Neural crest cell (in vitro differentiated cells): Measurements from ENCODE around the gene GREB1L. TPM values are rescaled to one million over a fixed set of nuclear protein-coding genes. Genes with fewer than 3 reads are reported as not detected.
"Not testable (repeated sequence)": the region's sequence is repeated elsewhere in the genome, so short reads cannot be mapped to it uniquely, and the experiment has no call there.

Experiments used
- DNase-seq: peaks from one replicate; pipeline ENCODE4 v3.0.0; 2021; ENCODE audit warnings: low read depth, mixed read lengths, low spot score
- H3K27ac Mint-ChIP-seq: one replicate; pipeline ENCODE4 v1.8.0; 2021; ENCODE audit warnings: mild to moderate bottlenecking, mixed read lengths; ENCODE audit not compliant: unreplicated experiment
- H3K27me3 Mint-ChIP-seq: 2 replicates; pipeline ENCODE4 v1.8.0; 2021; ENCODE audit warnings: low read depth, mild to moderate bottlenecking, mixed read lengths
- H3K36me3 Mint-ChIP-seq: 2 replicates; pipeline ENCODE4 v1.8.0; 2021; ENCODE audit warnings: low read depth, mild to moderate bottlenecking, mixed read lengths
- H3K4me1 Mint-ChIP-seq: 2 replicates; pipeline ENCODE4 v1.8.0; 2021; ENCODE audit warnings: mixed read lengths
- H3K4me3 Mint-ChIP-seq: one replicate; pipeline ENCODE4 v1.8.0; 2021; ENCODE audit warnings: mild to moderate bottlenecking, mixed read lengths
- H3K9me3 Mint-ChIP-seq: 2 replicates; pipeline ENCODE4 v1.8.0; 2021; ENCODE audit warnings: mixed read lengths
- CTCF ChIP-seq: fragments of 200-600 bp; sonication (generic); conservative IDR thresholded peaks from 2 replicates; pipeline ENCODE4 v1.5.0; 2021; ENCODE audit warnings: antibody characterized with exemption, mild to moderate bottlenecking
- total RNA-seq: library from RNA; stranded (reverse); gene quantifications from 2 replicates; pipeline ENCODE4 v1.2.1, GENCODE V29; 2021

GREB1L gene
- total RNA-seq, 1 donor from 2014 or later, result 80.5 TPM

- no peaks in the 10 kb centered on the region for H3K27me3 Mint-ChIP-seq
These were observed 63.6 kb downstream of the GREB1L start for GRCh38 chr18:21305621-21306020.

DNA sequence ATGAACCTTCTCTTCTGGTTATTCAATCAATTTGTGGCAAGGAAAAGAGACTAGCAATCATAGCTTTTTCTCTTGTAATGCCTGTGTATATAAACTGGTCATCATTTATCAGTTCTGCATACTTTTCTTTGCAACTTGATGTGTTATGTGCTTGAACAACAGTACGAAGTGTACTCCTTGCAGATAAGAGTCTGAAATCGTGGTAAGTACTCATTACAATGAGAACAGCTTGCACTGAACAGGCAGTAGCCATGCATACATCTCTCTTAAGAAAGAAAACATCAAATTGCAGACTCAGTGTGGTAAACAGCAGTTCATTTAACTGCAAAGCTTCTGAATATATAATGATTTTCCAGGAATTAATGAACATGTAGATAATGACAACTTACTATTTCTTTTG lies 64.3 kb downstream of the GREB1L start:
- H3K27me3 Mint-ChIP-seq, result no peaks in the 10 kb centered on the region
- no peak for DNase-seq
- H3K27ac Mint-ChIP-seq, result no peak overlapping the region
- no peak overlapping the region for H3K4me3 Mint-ChIP-seq
- no peaks in the 10 kb centered on the region for H3K9me3 Mint-ChIP-seq
- H3K4me1 Mint-ChIP-seq, result peaks cover 93% of the 10 kb centered on the region
- H3K36me3 Mint-ChIP-seq, result peaks cover 3% of the 10 kb centered on the region
- no peak for TF ChIP-seq CTCF

More at GRCh38 chr18:21305621-21306020, 63.6 kb downstream of the GREB1L start:
- Mint-ChIP-seq H3K9me3 (no peaks in the 10 kb centered on the region), H3K27ac (no peak overlapping the region), H3K4me3 (no peak overlapping the region), H3K4me1 (peaks cover 92% of the 10 kb centered on the region), H3K36me3 (peaks cover 3% of the 10 kb centered on the region)
- no peak for TF ChIP-seq CTCF
- no peak for DNase-seq

DNA sequence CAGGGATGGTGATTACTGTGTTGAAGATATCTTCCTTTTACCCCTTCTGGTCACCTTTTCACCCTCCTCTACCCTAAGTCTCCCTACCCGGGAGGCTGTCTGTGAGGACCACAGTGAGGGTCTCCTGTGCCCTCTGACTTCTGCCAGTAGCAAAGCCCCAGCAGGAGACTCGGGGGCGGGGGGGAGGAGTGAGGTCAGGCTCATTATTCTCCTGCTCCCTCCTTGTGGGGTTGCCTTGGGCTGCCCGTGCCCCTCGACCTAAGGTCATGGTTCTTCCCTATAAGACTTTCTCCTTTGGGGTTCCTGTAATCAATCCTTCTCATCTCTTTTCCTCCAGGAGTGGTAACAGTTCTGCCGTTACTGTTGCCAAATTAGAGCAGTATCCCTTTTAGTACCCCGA lies 65.5 kb downstream of the GREB1L start:
- Mint-ChIP-seq H3K4me1 (peaks cover 83% of the 10 kb centered on the region), H3K36me3 (peaks cover 3% of the 10 kb centered on the region), H3K9me3 (no peaks in the 10 kb centered on the region), H3K27me3 (no peaks in the 10 kb centered on the region), H3K4me3 (peak overlapping the region; percentile 4), H3K27ac (peak overlapping the region; percentile 16)
- no peak for DNase-seq
- TF ChIP-seq CTCF, result no peak

DNA sequence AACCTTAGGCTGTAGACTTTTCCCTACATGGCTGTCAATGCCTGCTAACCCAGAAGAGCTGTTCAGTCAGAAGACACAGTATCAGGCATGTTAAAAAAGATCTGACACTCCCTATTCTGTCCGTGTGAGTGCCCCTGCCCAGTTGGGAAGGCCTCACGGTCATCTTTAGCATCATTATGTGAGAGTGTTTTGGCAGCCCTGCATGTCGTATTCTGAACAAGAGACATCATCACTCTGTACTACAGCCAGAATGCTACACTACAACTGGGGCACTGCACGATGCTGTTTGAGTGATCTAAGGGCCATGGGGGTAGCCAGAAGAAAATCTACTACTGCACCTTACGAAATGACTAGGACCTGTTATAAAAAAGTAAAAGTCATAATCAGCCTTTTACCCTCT lies 67.2 kb downstream of the GREB1L start:
- no peak for DNase-seq
- Mint-ChIP-seq H3K27ac (peak overlapping the region; percentile 0), H3K36me3 (peaks cover 6% of the 10 kb centered on the region), H3K27me3 (no peaks in the 10 kb centered on the region), H3K4me1 (peaks cover 75% of the 10 kb centered on the region), H3K9me3 (no peaks in the 10 kb centered on the region), H3K4me3 (no peak overlapping the region)
- no peak for TF ChIP-seq CTCF

GRCh38 chr18:21311980-21312379 lies 69.9 kb downstream of the GREB1L start:
- H3K4me1 Mint-ChIP-seq, result peaks cover 64% of the 10 kb centered on the region
- H3K27ac Mint-ChIP-seq, H3K9me3 Mint-ChIP-seq, H3K27me3 Mint-ChIP-seq, H3K4me3 Mint-ChIP-seq, DNase-seq, H3K36me3 Mint-ChIP-seq: not testable (repeated sequence)

DNA sequence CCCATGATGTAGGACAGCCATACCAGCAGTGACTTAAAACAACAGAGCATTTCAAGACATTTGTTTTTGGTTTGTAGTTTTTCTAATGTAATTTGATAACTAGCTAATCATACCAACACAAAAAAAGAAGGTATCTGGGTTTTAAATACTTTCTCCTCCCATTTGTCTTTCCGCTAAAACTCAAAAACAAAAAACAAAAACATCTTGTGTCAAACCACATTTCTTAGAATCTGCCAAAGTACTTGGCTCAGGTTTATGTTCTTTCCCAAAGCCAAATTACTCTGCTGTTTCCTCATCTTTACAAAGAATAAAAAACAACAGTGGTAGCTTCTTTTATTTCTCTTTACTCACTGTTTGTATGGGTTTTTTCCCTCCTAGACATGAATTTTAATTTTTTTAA lies 71.5 kb downstream of the GREB1L start:
- Mint-ChIP-seq H3K36me3 (peaks cover 2% of the 10 kb centered on the region), H3K4me3 (no peak overlapping the region), H3K27me3 (no peaks in the 10 kb centered on the region), H3K4me1 (peaks cover 51% of the 10 kb centered on the region), H3K9me3 (no peaks in the 10 kb centered on the region), H3K27ac (no peak overlapping the region)
- DNase-seq, result no peak
- TF ChIP-seq CTCF, result no peak
